ENCODE data around the gene LENG1. TPM values are rescaled to one million over a fixed set of nuclear protein-coding genes. Genes with fewer than 3 reads are reported as not detected.
A peak's percentile ranks its signal among the peaks of the same experiment; 100 is the strongest.
"Not testable (repeated sequence)": the region's sequence is repeated elsewhere in the genome, so short reads cannot be mapped to it uniquely, and the experiment has no call there.

The LENG1 gene
- total RNA-seq, 1 donor from 2014 or later = 6.3 TPM

- ATAC-seq = peak; percentile 87
- intact Hi-C loops (cut with DNase I) = no loop called here
- peak; percentile 100 for DNase-seq (ENCODE audit: low spot score)
These were observed 31.0 kb upstream of the LENG1 start for GRCh38 chr19:54190503-54191010.

- peak; percentile 88 for ATAC-seq
- peak; percentile 100 for DNase-seq (ENCODE audit: low spot score)
- intact Hi-C loops (cut with DNase I) = no loop called here
These were observed 30.4 kb upstream of the LENG1 start for GRCh38 chr19:54189735-54190502.

- intact Hi-C loops (cut with DNase I) = no loop called here
- no peak for DNase-seq (ENCODE audit: low spot score)
- no peak for ATAC-seq
These were observed 29.7 kb upstream of the LENG1 start, which contains the start of gene MBOAT7 for GRCh38 chr19:54189145-54189734. Gene MBOAT7, minus strand, starts transcription at chr19:54189580. Its CDS starts 1,072 bp downstream, at chr19:54188508.

- no peak for DNase-seq (ENCODE audit: low spot score)
- intact Hi-C loops (cut with DNase I) = no loop called here
These were observed 28.8 kb upstream of the LENG1 start for GRCh38 chr19:54188215-54188871.

GRCh38 chr19:54186934-54187381 lies 27.4 kb upstream of the LENG1 start:
- no peak for ATAC-seq
- intact Hi-C loops (cut with DNase I) = no loop called here

More at GRCh38 chr19:54188215-54188871, 28.8 kb upstream of the LENG1 start:
- no peak for ATAC-seq

GRCh38 chr19:54186351-54186750 lies 26.8 kb upstream of the LENG1 start:
- intact Hi-C loops (cut with DNase I) = no loop called here
- ATAC-seq = no peak
- no peak for DNase-seq (ENCODE audit: low spot score)

More at GRCh38 chr19:54186934-54187381, 27.4 kb upstream of the LENG1 start:
- no peak for DNase-seq (ENCODE audit: low spot score)

- intact Hi-C loops (cut with DNase I) = no loop called here
- DNase-seq (ENCODE audit: low spot score) = no peak
- ATAC-seq = no peak
These were observed 23.9 kb upstream of the LENG1 start for GRCh38 chr19:54183431-54183830.

GRCh38 chr19:54181894-54182293 lies 22.4 kb upstream of the LENG1 start:
- DNase-seq (ENCODE audit: low spot score); intact Hi-C loops (cut with DNase I); ATAC-seq: not testable (repeated sequence)

GRCh38 chr19:54180691-54181091 lies 21.2 kb upstream of the LENG1 start:
- no peak for ATAC-seq
- intact Hi-C loops (cut with DNase I) = no loop called here
- no peak for DNase-seq (ENCODE audit: low spot score)

GRCh38 chr19:54179921-54180461 lies 20.5 kb upstream of the LENG1 start:
- intact Hi-C loops (cut with DNase I) = loop anchor here (10.0 kb wide), 1 partner anchor 55 kb away; no protein-coding TSS in a partner anchor
- no peak for DNase-seq (ENCODE audit: low spot score)
- peak; percentile 71 for ATAC-seq

- intact Hi-C loops (cut with DNase I) = loop anchor here (10.0 kb wide), 1 partner anchor 55 kb away; no protein-coding TSS in a partner anchor
- DNase-seq (ENCODE audit: low spot score) (no peak), ATAC-seq (no peak)
These were observed 19.8 kb upstream of the LENG1 start for GRCh38 chr19:54179262-54179852.

GRCh38 chr19:54178581-54179261 lies 19.2 kb upstream of the LENG1 start:
- ATAC-seq (peak; percentile 85), DNase-seq (ENCODE audit: low spot score) (no peak)
- intact Hi-C loops (cut with DNase I) = loop anchor here (10.0 kb wide), 1 partner anchor 56 kb away; no protein-coding TSS in a partner anchor

GRCh38 chr19:54173951-54174834 lies 14.7 kb upstream of the LENG1 start:
- no peak for DNase-seq (ENCODE audit: low spot score)
- ATAC-seq = no peak
- intact Hi-C loops (cut with DNase I) = loop anchor here (10.0 kb wide), 1 partner anchor 61 kb away; no protein-coding TSS in a partner anchor

- intact Hi-C loops (cut with DNase I) = loop anchor here (10.0 kb wide), 1 partner anchor 61 kb away; no protein-coding TSS in a partner anchor
- no peak for ATAC-seq
- DNase-seq (ENCODE audit: low spot score) = no peak
These were observed 13.8 kb upstream of the LENG1 start for GRCh38 chr19:54173359-54173699.

- DNase-seq (ENCODE audit: low spot score) = no peak
- intact Hi-C loops (cut with DNase I) = loop anchor here (10.0 kb wide), 1 partner anchor 62 kb away; no protein-coding TSS in a partner anchor
- ATAC-seq = peak; percentile 57
These were observed 13.2 kb upstream of the LENG1 start, which contains the start of gene TMC4 for GRCh38 chr19:54172471-54173358. Gene TMC4, minus strand, starts transcription at chr19:54173160. Its CDS starts 43 bp downstream, at chr19:54173117.
